ENCODE results near the gene KIF3B. TPM values are rescaled to one million over a fixed set of nuclear protein-coding genes. Genes with fewer than 3 reads are reported as not detected.

The KIF3B gene
- total and polyA plus RNA-seq, 10 of the 15 experiments (the other 5 are each of a cell fraction or from before 2014, with no cell fraction given) = 7.4 to 37.3 (median 25.9) TPM

DNA sequence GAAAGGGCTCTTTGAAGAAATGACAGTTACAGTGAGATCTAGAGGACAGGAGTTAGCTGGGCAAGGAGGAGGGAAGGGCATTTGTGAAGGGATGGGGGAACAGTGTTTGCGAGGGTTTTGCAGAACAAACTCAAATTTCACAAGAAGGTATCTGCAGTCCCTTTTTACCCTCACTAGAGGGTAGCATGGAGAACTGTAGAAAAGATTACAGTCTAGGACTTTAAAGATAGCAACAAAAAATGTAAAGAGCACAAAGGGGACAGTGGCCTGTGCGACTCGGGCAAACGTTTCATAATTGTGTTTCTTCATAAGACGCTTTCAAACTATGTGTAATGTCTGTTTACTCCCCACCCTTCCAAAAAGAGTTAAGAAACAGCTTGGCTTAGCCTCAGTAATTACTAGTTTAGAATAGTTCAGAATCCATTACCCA, 59.5 kb downstream of the KIF3B start:
- in situ Hi-C loops (cut with MboI) = no loop called here
- peak; percentile 83 for FAIRE-seq

More for the DNA sequence above, 59.5 kb downstream of the KIF3B start:
- ChIA-PET POLR2A (interaction anchor here (0.6 to 1.0 kb wide), 2 partner anchors 16 to 19 kb away, joined by 3 to 4 read pairs; no protein-coding TSS in a partner anchor), CTCF (interaction anchor here (0.6 to 1.6 kb wide), 20 partner anchors 8 to 621 kb away, joined by 3 to 5 read pairs (median 4); partner anchors contain the start of gene ASXL1), RAD21 (ENCODE audit: unreplicated experiment) (interaction anchor here (0.6 to 1.6 kb wide), 2 partner anchors 19 to 171 kb away, joined by 3 read pairs; no protein-coding TSS in a partner anchor), SMC1A (ENCODE audit: uncharacterized antibody, unreplicated experiment) (interaction anchor here (0.8 to 3.8 kb wide), 14 partner anchors 8 to 315 kb away, joined by 3 to 23 read pairs (median 4); partner anchors contain the start of genes ASXL1 and KIF3B)
- H3K9me3 ChIP-seq (replicated peaks; ENCODE audit: control insufficient read depth, insufficient read depth, low read length) = no peaks in the 10 kb centered on the region
- peaks cover 29% of the 10 kb centered on the region for H3K4me1 ChIP-seq (ENCODE audit: control insufficient read depth, insufficient read depth, low read length)
- DNase-seq (ENCODE audit: low read depth, low spot score) (no peak), ATAC-seq (peak; percentile 58)
- BruUV-seq (replicated peaks) = no TSS peak
- 42% methylated on average over 5 of the region's 5 CpGs for WGBS (ENCODE audit: insufficient coverage, insufficient replicate concordance, low lambda C conversion rate, missing lambda C conversion rate)
- no peak overlapping the region for H3K9ac ChIP-seq (ENCODE audit: control insufficient read depth, insufficient read depth, low read length)
- intact Hi-C loops (cut with micrococcal nuclease; ENCODE audit: unreplicated experiment) = loop anchor here (1.0 kb wide), 1 partner anchor 18 kb away; no protein-coding TSS in a partner anchor
- H3K27me3 ChIP-seq (replicated peaks in 1 of 2; ENCODE audit: control insufficient read depth in 2 of 2, insufficient read depth in 2 of 2, low read length in 1 of 2) = no peaks in the 10 kb centered on the region
- H3K36me3 ChIP-seq (ENCODE audit: control insufficient read depth in 2 of 2, insufficient read depth in 2 of 2, low read length in 1 of 2) = peaks cover 3 to 12% of the 10 kb centered on the region in 2 experiments
- TF ChIP-seq SMARCA5 (IDR thresholded peaks at IDR 0.05) (0 out of 2 replicates have a peak, but pooled peaks have one; percentile 35), FOS (IDR thresholded peaks at IDR 0.05; ENCODE audit: borderline replicate concordance, extremely low read depth, insufficient read length) (no peak), RAD21 (IDR thresholded peaks at IDR 0.05; ENCODE audit: insufficient read depth, low read depth, low read length) (peak; percentile 78), SMC3 (IDR thresholded peaks at IDR 0.05; ENCODE audit: borderline replicate concordance, low read length) (peak; percentile 78; the same call in 1 of the 2 replicates), CEBPB (IDR thresholded peaks at IDR 0.05; ENCODE audit: borderline replicate concordance in 1 of 2, low read depth in 2 of 2, low read length in 2 of 2) (no peak), GATAD2B (conservative IDR thresholded peaks at IDR 0.05; ENCODE audit: low read depth) (no peak), SIX5 (IDR thresholded peaks at IDR 0.05; ENCODE audit: low read depth, low read length, severe bottlenecking) (peak; percentile 25), MEF2A (IDR thresholded peaks at IDR 0.05; ENCODE audit: insufficient read depth, low read depth, low read length) (0 out of 2 replicates have a peak, but pooled peaks have one; percentile 10)
- TF ChIP-seq, protein P1, sequence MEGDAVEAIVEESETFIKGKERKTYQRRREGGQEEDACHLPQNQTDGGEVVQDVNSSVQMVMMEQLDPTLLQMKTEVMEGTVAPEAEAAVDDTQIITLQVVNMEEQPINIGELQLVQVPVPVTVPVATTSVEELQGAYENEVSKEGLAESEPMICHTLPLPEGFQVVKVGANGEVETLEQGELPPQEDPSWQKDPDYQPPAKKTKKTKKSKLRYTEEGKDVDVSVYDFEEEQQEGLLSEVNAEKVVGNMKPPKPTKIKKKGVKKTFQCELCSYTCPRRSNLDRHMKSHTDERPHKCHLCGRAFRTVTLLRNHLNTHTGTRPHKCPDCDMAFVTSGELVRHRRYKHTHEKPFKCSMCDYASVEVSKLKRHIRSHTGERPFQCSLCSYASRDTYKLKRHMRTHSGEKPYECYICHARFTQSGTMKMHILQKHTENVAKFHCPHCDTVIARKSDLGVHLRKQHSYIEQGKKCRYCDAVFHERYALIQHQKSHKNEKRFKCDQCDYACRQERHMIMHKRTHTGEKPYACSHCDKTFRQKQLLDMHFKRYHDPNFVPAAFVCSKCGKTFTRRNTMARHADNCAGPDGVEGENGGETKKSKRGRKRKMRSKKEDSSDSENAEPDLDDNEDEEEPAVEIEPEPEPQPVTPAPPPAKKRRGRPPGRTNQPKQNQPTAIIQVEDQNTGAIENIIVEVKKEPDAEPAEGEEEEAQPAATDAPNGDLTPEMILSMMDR (IDR thresholded peaks at IDR 0.05 in 2 of 3, conservative IDR thresholded peaks at IDR 0.05 in 1 of 3; ENCODE audit: control insufficient read depth in 2 of 3, extremely low read depth in 1 of 3, insufficient read depth in 1 of 3, low read depth in 3 of 3, low read length in 3 of 3) = peak; percentile 62 to 71 (median 65)
- TF ChIP-seq, protein P2, sequence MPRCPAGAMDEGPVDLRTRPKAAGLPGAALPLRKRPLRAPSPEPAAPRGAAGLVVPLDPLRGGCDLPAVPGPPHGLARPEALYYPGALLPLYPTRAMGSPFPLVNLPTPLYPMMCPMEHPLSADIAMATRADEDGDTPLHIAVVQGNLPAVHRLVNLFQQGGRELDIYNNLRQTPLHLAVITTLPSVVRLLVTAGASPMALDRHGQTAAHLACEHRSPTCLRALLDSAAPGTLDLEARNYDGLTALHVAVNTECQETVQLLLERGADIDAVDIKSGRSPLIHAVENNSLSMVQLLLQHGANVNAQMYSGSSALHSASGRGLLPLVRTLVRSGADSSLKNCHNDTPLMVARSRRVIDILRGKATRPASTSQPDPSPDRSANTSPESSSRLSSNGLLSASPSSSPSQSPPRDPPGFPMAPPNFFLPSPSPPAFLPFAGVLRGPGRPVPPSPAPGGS (IDR thresholded peaks at IDR 0.05; ENCODE audit: borderline replicate concordance, insufficient read depth, low read depth, low read length, poor library complexity, severe bottlenecking) = no peak
- H3K4me3 ChIP-seq = no peak overlapping the region
- H3K27ac ChIP-seq (ENCODE audit: control insufficient read depth, insufficient read depth) = no peak overlapping the region
- H4K20me1 ChIP-seq (ENCODE audit: control insufficient read depth, insufficient read depth) = no peaks in the 10 kb centered on the region
- no peaks in the 10 kb centered on the region for H3K79me2 ChIP-seq (ENCODE audit: control insufficient read depth, insufficient read depth, low read length)
- H3K4me2 ChIP-seq (ENCODE audit: control insufficient read depth, insufficient read depth) = no peak overlapping the region
- no peak overlapping the region for H2AFZ ChIP-seq (ENCODE audit: control insufficient read depth, low read depth, low read length)
